K562 (cell line): ENCODE measurements around the gene CLTC. TPM values are rescaled to one million over a fixed set of nuclear protein-coding genes. Genes with fewer than 3 reads are reported as not detected.

Source experiments
- CREB3L1 ChIP-seq: fragments of 450-650 bp; IDR thresholded peaks from 2 replicates; pipeline ENCODE4 v1.6.1; 2014; ENCODE audit warnings: low read depth, mild to moderate bottlenecking, moderate library complexity, borderline replicate concordance
- DNMT1 ChIP-seq: fragments of 450-650 bp; IDR thresholded peaks from 2 replicates; pipeline ENCODE4 v1.6.1; 2016; ENCODE audit warnings: antibody characterized with exemption, mild to moderate bottlenecking
- ELF1 ChIP-seq: fragments of 200-800 bp; sonication (Bioruptor generic); IDR thresholded peaks from 2 replicates; pipeline ENCODE4 v1.6.1; 2016; ENCODE audit warnings: missing genetic modification characterization, missing compliant biosample characterization
- GABPA ChIP-seq: fragments of 200-800 bp; sonication (Bioruptor generic); conservative IDR thresholded peaks from 2 replicates; pipeline ENCODE4 v1.6.1; 2016; ENCODE audit warnings: low read depth, missing genetic modification characterization, missing compliant biosample characterization
- HDAC2 ChIP-seq: fragments of 450-650 bp; IDR thresholded peaks from 2 replicates; pipeline ENCODE4 v1.6.1; 2016; ENCODE audit warnings: mild to moderate bottlenecking
- JUN ChIP-seq, 2 experiments: sonication (generic) in 1 of 2; formaldehyde crosslinking in 1 of 2; IDR thresholded peaks; 2 replicates each; pipeline versions ENCODE4 v1.6.1 to v1.8.0; 2012 to 2022; ENCODE audit warnings: borderline replicate concordance in 2 of 2, mild to moderate bottlenecking in 2 of 2, improper control_type of control experiment in 1 of 2, low read depth in 1 of 2, low read length in 1 of 2, missing genetic modification reagents in 1 of 2
- MAFG ChIP-seq: fragments of 450-650 bp; conservative IDR thresholded peaks from 2 replicates; pipeline ENCODE4 v1.6.1; 2016; ENCODE audit warnings: missing genetic modification characterization, missing compliant biosample characterization
- MAFK ChIP-seq: IDR thresholded peaks from 2 replicates; pipeline ENCODE4 v1.6.1; 2011; ENCODE audit warnings: low read length, improper control_type of control experiment
- MAX ChIP-seq: sonication (generic); formaldehyde crosslinking; IDR thresholded peaks from 2 replicates; pipeline ENCODE4 v1.9.0; 2022; ENCODE audit warnings: mild to moderate bottlenecking, missing genetic modification reagents
- MITF ChIP-seq: IDR thresholded peaks from 2 replicates; pipeline ENCODE4 v1.6.1; 2014; ENCODE audit warnings: antibody characterized with exemption
- MXI1 ChIP-seq: IDR thresholded peaks from 2 replicates; pipeline ENCODE4 v1.6.1; 2011; ENCODE audit warnings: low read depth, mild to moderate bottlenecking, improper control_type of control experiment, low read length
- NCOA1 ChIP-seq: fragments of 450-650 bp; IDR thresholded peaks from 2 replicates; pipeline ENCODE4 v1.6.1; 2016; ENCODE audit warnings: low read depth
- NCOR1 ChIP-seq: fragments of 450-650 bp; IDR thresholded peaks from 2 replicates; pipeline ENCODE4 v1.6.1; 2016; ENCODE audit warnings: mild to moderate bottlenecking, moderate library complexity
- NFRKB ChIP-seq: fragments of 450-650 bp; IDR thresholded peaks from 2 replicates; pipeline ENCODE4 v1.6.1; 2016; ENCODE audit warnings: low read depth
- POLR2AphosphoS2 ChIP-seq: IDR thresholded peaks from 2 replicates; pipeline ENCODE4 v1.6.1; 2012; ENCODE audit warnings: low read length, improper control_type of control experiment
- POLR2AphosphoS5 ChIP-seq: IDR thresholded peaks from 2 replicates; pipeline ENCODE4 v1.6.1; 2011; ENCODE audit warnings: mild to moderate bottlenecking, low read depth, low read length, moderate library complexity; ENCODE audit not compliant: control insufficient read depth, insufficient read depth
- PTTG1 ChIP-seq: fragments of 450-650 bp; IDR thresholded peaks from 2 replicates; pipeline ENCODE4 v1.6.1; 2016; ENCODE audit warnings: low read depth, mild to moderate bottlenecking, missing genetic modification characterization, missing compliant biosample characterization
- RBFOX2 ChIP-seq: fragments of 200-400 bp; formaldehyde crosslinking; IDR thresholded peaks from 2 replicates; pipeline ENCODE4 v1.6.1; 2017; ENCODE audit warnings: low read depth, mild to moderate bottlenecking, low read length, moderate library complexity
- RCOR1 ChIP-seq, 2 experiments: IDR thresholded peaks; 2 replicates each; pipeline ENCODE4 v1.6.1; 2012; ENCODE audit warnings: low read depth in 2 of 2, low read length in 2 of 2, borderline replicate concordance in 1 of 2, improper control_type of control experiment in 1 of 2
- SRSF3 ChIP-seq: fragments of 200-400 bp; formaldehyde crosslinking; IDR thresholded peaks from 2 replicates; pipeline ENCODE4 v1.6.1; 2016; ENCODE audit warnings: mild to moderate bottlenecking, low read length, moderate library complexity; ENCODE audit not compliant: insufficient read depth
- TAF9B ChIP-seq: fragments of 450-650 bp; IDR thresholded peaks from 2 replicates; pipeline ENCODE4 v1.6.1; 2018; ENCODE audit warnings: mild to moderate bottlenecking; ENCODE audit not compliant: partially characterized antibody
- ZNF431 ChIP-seq: sonication (generic); formaldehyde crosslinking; IDR thresholded peaks from 2 replicates; pipeline ENCODE4 v1.8.0; 2022; ENCODE audit warnings: mild to moderate bottlenecking, missing genetic modification reagents
- ZNF639 ChIP-seq, 2 experiments: fragments of 200-800 bp in 1 of 2; sonication (Bioruptor generic) in 1 of 2; sonication (generic) in 1 of 2; formaldehyde crosslinking in 1 of 2; IDR thresholded peaks in 1 of 2; conservative IDR thresholded peaks in 1 of 2; 2 replicates each; pipeline versions ENCODE4 v1.5.0 to v1.6.1; 2016 to 2020; ENCODE audit warnings: missing compliant biosample characterization in 1 of 2, missing genetic modification characterization in 1 of 2, missing genetic modification reagents in 1 of 2
- polyA plus RNA-seq, 8 experiments: library from polyadenylated mRNA; depleted of rRNA in 4 of 8; stranded (reverse) in 5 of 8; unstranded in 3 of 8; fragments of >200 nt; fragmentation: Nextera tagmentation in 2 of 8; fragmentation: Illumina TruSeq in 1 of 8; extraction: Ambion mirVana in 2 of 8; extraction: Trizol in 1 of 8; gene quantifications; 2 replicates each; pipeline versions ENCODE4 v1.2.1 to v1.2.3, GENCODE V29; 2011 to 2014; ENCODE audit warnings: inconsistent platforms in 1 of 8, missing spikeins in 1 of 8
- total RNA-seq, 7 experiments: library from RNA; depleted of rRNA in 6 of 7; stranded (reverse); fragments of >200 nt in 6 of 7; fragmentation: Illumina TruSeq in 2 of 7; extraction: Trizol in 2 of 7; gene quantifications; 2 replicates each; pipeline versions ENCODE4 v1.2.1 to v1.2.3, GENCODE V29; 2011 to 2021; ENCODE audit warnings: low replicate concordance in 1 of 7

The CLTC gene
- total and polyA plus RNA-seq, 9 of the 15 experiments (the other 6 are each of a cell fraction or from before 2014, with no cell fraction given), result 115 to 267 (median 174) TPM

GRCh38 chr17:59707149-59707970 is 87.7 kb downstream of the CLTC start, which contains the start of the genes PTRH2 and VMP1 (continued):
- TF ChIP-seq JUN (IDR thresholded peaks at IDR 0.05; ENCODE audit: borderline replicate concordance, low read depth, low read length), result peak; percentile 37; the same call in 1 of the 2 replicates
- no peak for TF ChIP-seq JUN (CRISPR knock-in tag; IDR thresholded peaks at IDR 0.05; ENCODE audit: borderline replicate concordance)
- TF ChIP-seq GABPA (tag), result peak; percentile 99
- TF ChIP-seq MXI1, result peak; percentile 95
- 0 out of 2 replicates have a peak, but pooled peaks have one; percentile 39 for TF ChIP-seq DNMT1
- peak; percentile 87 for TF ChIP-seq HDAC2
- TF ChIP-seq MAX (CRISPR knock-in tag), result peak; percentile 84
- peak; percentile 48 for TF ChIP-seq MAFG (tag)
- TF ChIP-seq RCOR1 (IDR thresholded peaks at IDR 0.05; ENCODE audit: borderline replicate concordance in 1 of 2, low read depth in 2 of 2, low read length in 2 of 2), result peak in 1 of 2 experiments; percentile 43; a peak in 2 of 4 replicates
- TF ChIP-seq ELF1, result peak; percentile 95
- peak; percentile 34; the same call in 1 of the 2 replicates for TF ChIP-seq NCOR1
- TF ChIP-seq NCOA1, result peak; percentile 79
- TF ChIP-seq POLR2AphosphoS5, result peak; percentile 96
- peak; percentile 93 for TF ChIP-seq TAF9B
- peak; percentile 81 for TF ChIP-seq NFRKB
- TF ChIP-seq RBFOX2, result peak; percentile 82
- 0 out of 2 replicates have a peak, but pooled peaks have one; percentile 79 for TF ChIP-seq POLR2AphosphoS2
- TF ChIP-seq ZNF431 (CRISPR knock-in tag), result 0 out of 2 replicates have a peak, but pooled peaks have one; percentile 11
- no peak for TF ChIP-seq PTTG1 (tag)
- TF ChIP-seq CREB3L1, result peak; percentile 93
- peak; percentile 13; the same call in 1 of the 2 replicates for TF ChIP-seq MITF
- peak in 1 of 2 experiments; percentile 72; a peak in 1 of 4 replicates for TF ChIP-seq ZNF639 (CRISPR knock-in tag; conservative IDR thresholded peaks at IDR 0.05 in 1 of 2, IDR thresholded peaks at IDR 0.05 in 1 of 2)
- TF ChIP-seq SRSF3, result no peak
- TF ChIP-seq MAFK, result peak; percentile 59; the same call in 1 of the 2 replicates
